GM23248 (cell line): ENCODE results near the gene ZNF292. TPM values are rescaled to one million over a fixed set of nuclear protein-coding genes. Genes with fewer than 3 reads are reported as not detected.
"Not testable (repeated sequence)": the region's sequence is repeated elsewhere in the genome, so short reads cannot be mapped to it uniquely, and the experiment has no call there.

ENCODE experiments used
- DNase-seq: peaks from one replicate; pipeline ENCODE4 v3.0.0-alpha.2; 2015
- H2AFZ ChIP-seq: fragments of 200-600 bp; sonication (generic); 2 replicates; pipeline ENCODE4 v1.6.1; 2016; ENCODE audit warnings: antibody characterized with exemption
- H3F3A ChIP-seq: fragments of 200-600 bp; sonication (generic); 2 replicates; pipeline ENCODE4 v1.6.1; 2016; ENCODE audit warnings: mild to moderate bottlenecking, antibody characterized with exemption, mixed run types; ENCODE audit not compliant: insufficient read depth
- H3K27ac ChIP-seq: fragments of 200-600 bp; sonication (generic); 2 replicates; pipeline ENCODE4 v1.5.1; 2016; ENCODE audit warnings: mild to moderate bottlenecking
- H3K27me3 ChIP-seq: fragments of 200-600 bp; sonication (generic); replicated peaks from 2 replicates; pipeline ENCODE4 v1.6.1; 2016; ENCODE audit warnings: mild to moderate bottlenecking; ENCODE audit not compliant: insufficient read depth
- H3K36me3 ChIP-seq: fragments of 200-600 bp; sonication (generic); 2 replicates; pipeline ENCODE4 v1.6.1; 2016; ENCODE audit warnings: low read depth, mild to moderate bottlenecking
- H3K4me1 ChIP-seq: fragments of 200-600 bp; sonication (generic); 2 replicates; pipeline ENCODE4 v1.6.1; 2016; ENCODE audit warnings: mild to moderate bottlenecking; ENCODE audit not compliant: insufficient read depth
- H3K4me2 ChIP-seq: fragments of 200-600 bp; sonication (generic); one replicate; pipeline ENCODE4 v1.6.1; 2016; ENCODE audit warnings: mild to moderate bottlenecking; ENCODE audit not compliant: unreplicated experiment
- H3K4me3 ChIP-seq: fragments of 200-600 bp; sonication (generic); 2 replicates; pipeline ENCODE4 v1.5.1; 2016; ENCODE audit warnings: mild to moderate bottlenecking
- H3K79me2 ChIP-seq: fragments of 200-600 bp; sonication (generic); 2 replicates; pipeline ENCODE4 v1.6.1; 2016; ENCODE audit warnings: mild to moderate bottlenecking; ENCODE audit not compliant: insufficient read depth
- H3K9ac ChIP-seq: fragments of 200-600 bp; sonication (generic); 2 replicates; pipeline ENCODE4 v1.6.1; 2016; ENCODE audit warnings: mild to moderate bottlenecking
- H3K9me2 ChIP-seq: fragments of 200-600 bp; sonication (generic); 2 replicates; pipeline ENCODE4 v1.6.1; 2016; ENCODE audit warnings: mixed run types, mild to moderate bottlenecking, moderate library complexity; ENCODE audit not compliant: insufficient read depth
- H3K9me3 ChIP-seq: fragments of 200-600 bp; sonication (generic); one replicate; pipeline ENCODE4 v1.6.1; 2017; ENCODE audit warnings: low read depth
- H4K20me1 ChIP-seq: fragments of 200-600 bp; sonication (generic); 2 replicates; pipeline ENCODE4 v1.6.0; 2016; ENCODE audit not compliant: insufficient read depth
- EZH2 ChIP-seq: fragments of 200-600 bp; sonication (generic); IDR thresholded peaks from 2 replicates; pipeline ENCODE4 v1.6.1; 2018; ENCODE audit warnings: antibody characterized with exemption, mild to moderate bottlenecking; ENCODE audit not compliant: insufficient read depth, poor library complexity, severe bottlenecking
- EZH2phosphoT487 ChIP-seq: fragments of 200-600 bp; sonication (generic); IDR thresholded peaks from 2 replicates; pipeline ENCODE4 v1.6.1; 2018; ENCODE audit warnings: antibody characterized with exemption, moderate library complexity, mild to moderate bottlenecking, low read depth; ENCODE audit not compliant: insufficient read depth
- WGBS, 2 experiments: methylation state at CpG; one replicate each; pipeline ENCODE4 v1.1.6; 2015 to 2017; ENCODE audit warnings: low lambda C conversion rate in 2 of 2, low coverage in 1 of 2; ENCODE audit errors: missing lambda C conversion rate in 2 of 2; 5-methylcytosine and 5-hydroxymethylcytosine counted together
- in situ Hi-C: fragments of 300-500 bp; cut with MboI; formaldehyde crosslinking; loops from 2 replicates; pipeline ENCODE4 v1.15.0; 2020
- polyA plus RNA-seq: library from polyadenylated mRNA; unstranded; fragments of >200 nt; fragmentation: Nextera tagmentation; extraction: Ambion mirVana; gene quantifications from 2 replicates; pipeline ENCODE4 v1.2.1, GENCODE V29; 2016
- total RNA-seq: library from RNA; depleted of rRNA; stranded (reverse); fragments of >200 nt; shearing (Covaris generic); gene quantifications from 2 replicates; pipeline ENCODE4 v1.2.3, GENCODE V29; 2014

ZNF292 gene
- total and polyA plus RNA-seq, 2 experiments from 2014 or later = 14.1 to 21.7 TPM

- no peak overlapping the region for H3K9ac ChIP-seq
- no peaks in the 10 kb centered on the region for H3F3A ChIP-seq
- H3K9me2 ChIP-seq = no peaks in the 10 kb centered on the region
- peaks cover 50% of the 10 kb centered on the region for H3K36me3 ChIP-seq
- no peak overlapping the region for H3K4me2 ChIP-seq
- H3K27me3 ChIP-seq = no peaks in the 10 kb centered on the region
- no peak for DNase-seq
- WGBS, 2 experiments = 100% methylated on average over 1 of the region's 1 CpG
- no peak overlapping the region for H2AFZ ChIP-seq
- peaks cover 76% of the 10 kb centered on the region for H3K79me2 ChIP-seq
- no peak overlapping the region for H3K27ac ChIP-seq
- in situ Hi-C loops = no loop called here
- TF ChIP-seq EZH2phosphoT487 (no peak), EZH2 (no peak)
- no peak overlapping the region for H3K4me3 ChIP-seq
- H4K20me1 ChIP-seq = no peaks in the 10 kb centered on the region
- H3K4me1 ChIP-seq = no peaks in the 10 kb centered on the region
- H3K9me3 ChIP-seq = no peaks in the 10 kb centered on the region
These were observed 69.6 kb downstream of the ZNF292 start for GRCh38 chr6:87224971-87225370.

- Histone ChIP-seq H3K9me2 (no peaks in the 10 kb centered on the region), H2AFZ (no peak overlapping the region), H3K36me3 (peaks cover 49% of the 10 kb centered on the region), H3K4me3 (no peak overlapping the region), H3K9me3 (no peaks in the 10 kb centered on the region), H4K20me1 (no peaks in the 10 kb centered on the region), H3K4me2 (no peak overlapping the region), H3K4me1 (no peaks in the 10 kb centered on the region), H3K27me3 (no peaks in the 10 kb centered on the region), H3K79me2 (peaks cover 76% of the 10 kb centered on the region), H3K27ac (no peak overlapping the region), H3K9ac (no peak overlapping the region), H3F3A (no peaks in the 10 kb centered on the region)
- DNase-seq = no peak
- TF ChIP-seq EZH2 = no peak
- TF ChIP-seq EZH2phosphoT487 = no peak
- WGBS, 2 experiments = 72 to 75% methylated on average over 2 of the region's 2 CpGs
- in situ Hi-C loops = no loop called here
These were observed 70.1 kb downstream of the ZNF292 start for GRCh38 chr6:87225511-87225910.

- Histone ChIP-seq H3K36me3 (peaks cover 47% of the 10 kb centered on the region), H3K4me1 (no peaks in the 10 kb centered on the region), H3K9me2 (no peaks in the 10 kb centered on the region), H4K20me1 (no peaks in the 10 kb centered on the region), H3K9ac (no peak overlapping the region), H3K4me2 (no peak overlapping the region), H3K4me3 (no peak overlapping the region), H3K27me3 (no peaks in the 10 kb centered on the region), H2AFZ (no peak overlapping the region), H3K27ac (no peak overlapping the region), H3K9me3 (no peaks in the 10 kb centered on the region), H3F3A (no peaks in the 10 kb centered on the region), H3K79me2 (peaks cover 75% of the 10 kb centered on the region)
- no peak for DNase-seq
- in situ Hi-C loops = no loop called here
- TF ChIP-seq EZH2 = no peak
- no peak for TF ChIP-seq EZH2phosphoT487
These were observed 70.6 kb downstream of the ZNF292 start for GRCh38 chr6:87225937-87226336.

GRCh38 chr6:87230801-87231200 lies 75.4 kb downstream of the ZNF292 start:
- Histone ChIP-seq H3K4me2 (no peak overlapping the region), H3K9me3 (no peaks in the 10 kb centered on the region), H3K4me1 (no peaks in the 10 kb centered on the region), H3K27ac (no peak overlapping the region), H2AFZ (no peak overlapping the region), H3K27me3 (no peaks in the 10 kb centered on the region), H3K79me2 (peaks cover 90% of the 10 kb centered on the region), H3K36me3 (peaks cover 16% of the 10 kb centered on the region), H3K4me3 (no peak overlapping the region), H3K9me2 (no peaks in the 10 kb centered on the region), H3F3A (no peaks in the 10 kb centered on the region), H3K9ac (no peak overlapping the region), H4K20me1 (no peaks in the 10 kb centered on the region)
- in situ Hi-C loops = no loop called here
- no peak for DNase-seq
- no peak for TF ChIP-seq EZH2phosphoT487
- WGBS, 2 experiments = 98 to 100% methylated on average over 1 of the region's 1 CpG

- H3K9me2 ChIP-seq = no peaks in the 10 kb centered on the region
- no peak for TF ChIP-seq EZH2phosphoT487
- no peak for TF ChIP-seq EZH2
- no peak overlapping the region for H3K27ac ChIP-seq
- no peaks in the 10 kb centered on the region for H3K27me3 ChIP-seq
- H3K79me2 ChIP-seq = peaks cover 61% of the 10 kb centered on the region
- H3K4me1 ChIP-seq = no peaks in the 10 kb centered on the region
- no peaks in the 10 kb centered on the region for H4K20me1 ChIP-seq
- H3F3A ChIP-seq = no peaks in the 10 kb centered on the region
- H3K36me3 ChIP-seq = peaks cover 10% of the 10 kb centered on the region
- H3K9ac ChIP-seq = no peak overlapping the region
- peak; percentile 52 for DNase-seq
- no peaks in the 10 kb centered on the region for H3K9me3 ChIP-seq
- in situ Hi-C loops = no loop called here
- H2AFZ ChIP-seq = no peak overlapping the region
- no peak overlapping the region for H3K4me2 ChIP-seq
- H3K4me3 ChIP-seq = no peak overlapping the region
These were observed 82.4 kb downstream of the ZNF292 start for GRCh38 chr6:87237804-87238203.

GRCh38 chr6:87239098-87239635 lies 83.8 kb downstream of the ZNF292 start:
- in situ Hi-C loops = not testable (repeated sequence)
- H3K79me2 ChIP-seq = peaks cover 61% of the 10 kb centered on the region
- 93% methylated on average over 33 of the region's 39 CpGs; no CpG with 5 or more reads in 1 of the 2 experiments for WGBS, 2 experiments

More at GRCh38 chr6:87239098-87239635, 83.8 kb downstream of the ZNF292 start:
- not testable (repeated sequence) for H3K9me2 ChIP-seq, H4K20me1 ChIP-seq, H3K4me1 ChIP-seq, H3K9me3 ChIP-seq, H3K27ac ChIP-seq, H3F3A ChIP-seq, H3K27me3 ChIP-seq, H3K4me3 ChIP-seq, DNase-seq, H2AFZ ChIP-seq, H3K9ac ChIP-seq, H3K4me2 ChIP-seq
- peaks cover 13% of the 10 kb centered on the region for H3K36me3 ChIP-seq
